ENCODE data around the gene HSD17B13.
"Not testable (repeated sequence)": the region's sequence is repeated elsewhere in the genome, so short reads cannot be mapped to it uniquely, and the experiment has no call there.

The HSD17B13 gene, protein sequence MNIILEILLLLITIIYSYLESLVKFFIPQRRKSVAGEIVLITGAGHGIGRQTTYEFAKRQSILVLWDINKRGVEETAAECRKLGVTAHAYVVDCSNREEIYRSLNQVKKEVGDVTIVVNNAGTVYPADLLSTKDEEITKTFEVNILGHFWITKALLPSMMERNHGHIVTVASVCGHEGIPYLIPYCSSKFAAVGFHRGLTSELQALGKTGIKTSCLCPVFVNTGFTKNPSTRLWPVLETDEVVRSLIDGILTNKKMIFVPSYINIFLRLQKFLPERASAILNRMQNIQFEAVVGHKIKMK

DNA sequence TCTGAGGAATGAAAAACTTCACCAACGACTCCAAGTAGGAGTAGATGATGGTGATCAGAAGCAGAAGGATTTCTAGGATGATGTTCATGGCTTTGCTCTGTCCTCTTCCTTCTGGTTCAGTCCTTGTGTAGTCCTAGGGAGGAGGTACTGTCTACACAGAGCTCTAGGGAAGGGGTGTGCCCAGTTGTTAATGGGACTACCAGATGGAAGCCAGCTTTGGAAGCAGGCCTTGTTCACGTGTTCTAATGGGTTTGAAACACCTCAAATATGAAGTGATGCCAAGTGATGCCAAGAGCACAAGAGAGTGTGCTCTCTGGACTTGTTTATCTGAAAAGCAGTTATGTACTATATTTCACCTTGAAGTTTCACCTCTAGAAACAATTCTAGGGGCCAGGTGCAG, at the start of gene HSD17B13:
Gene HSD17B13 (minus strand): TSS at position 129 of the 400 bp plus-strand sequence. CDS start 41 bp downstream, at position 88.
- no peak for DNase-seq

DNA sequence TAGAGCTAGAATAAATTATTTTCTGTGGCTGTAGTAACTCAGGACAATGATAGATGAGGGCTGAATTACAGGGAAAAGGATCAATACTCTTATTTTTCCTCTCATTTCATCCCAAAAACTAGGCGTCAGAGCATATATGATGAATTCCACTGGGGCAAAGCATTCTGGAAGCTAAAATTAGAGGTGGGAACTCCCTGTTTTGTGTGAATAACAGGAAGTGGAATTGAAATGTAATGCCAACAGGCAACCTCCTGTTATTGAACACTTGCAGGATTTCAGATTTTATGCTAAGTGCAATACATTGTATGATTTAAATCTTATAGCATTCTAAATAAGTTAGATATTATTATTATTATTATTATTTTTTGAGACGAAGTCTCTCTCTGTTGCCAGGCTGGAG, 47.4 kb upstream of the HSD17B13 start:
- DNase-seq = no peak

DNA sequence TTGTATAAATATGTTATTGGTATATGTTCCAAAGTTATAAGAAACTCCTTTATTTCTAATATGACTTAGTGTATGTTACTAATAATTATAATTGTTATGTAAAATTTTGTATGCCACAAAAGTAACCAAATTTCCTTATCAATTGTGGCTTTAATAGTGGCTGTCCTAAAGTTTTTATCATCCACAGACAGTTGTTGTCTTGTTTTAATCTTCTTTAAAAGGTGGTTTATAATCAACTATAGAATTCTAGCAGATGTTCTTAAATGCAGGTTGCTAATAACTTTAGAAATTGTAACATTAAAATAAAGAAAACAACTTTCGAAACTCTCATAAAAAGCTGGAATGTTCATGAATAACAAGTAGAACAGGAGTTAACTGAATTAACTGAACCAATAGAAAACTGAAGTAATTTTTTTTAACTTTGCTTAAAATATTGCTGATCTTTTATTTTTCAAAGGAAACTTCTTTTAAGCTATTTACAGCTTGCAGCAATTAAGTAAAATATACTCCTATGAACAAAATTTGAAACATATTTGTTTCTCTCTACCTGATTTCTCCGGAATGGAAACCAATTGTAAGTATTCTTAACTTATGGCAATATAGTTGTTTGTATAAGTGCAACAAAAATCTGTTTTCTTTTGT, 44.0 kb upstream of the HSD17B13 start:
- no peak for DNase-seq

DNA sequence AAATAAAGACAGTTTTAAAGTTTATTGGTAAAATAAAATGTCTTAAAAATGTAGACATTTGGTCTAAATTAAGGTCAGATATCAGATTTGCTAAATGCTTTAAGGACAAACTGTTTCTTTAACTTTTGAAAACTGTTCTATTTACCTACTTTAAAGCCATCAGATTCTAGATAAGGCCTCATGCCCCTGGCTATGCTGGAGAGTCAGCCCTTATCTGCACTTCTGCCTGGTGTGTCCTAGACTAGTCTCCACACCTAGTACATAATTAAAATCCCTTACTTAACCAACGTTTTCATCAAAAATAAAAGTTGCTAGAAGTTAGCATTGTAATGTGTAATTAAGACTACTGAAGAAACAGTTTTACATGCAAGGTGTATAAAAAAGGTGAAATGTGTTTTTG, 42.7 kb upstream of the HSD17B13 start:
- DNase-seq = no peak

- DNase-seq = no peak
These were observed 40.9 kb upstream of the HSD17B13 start for GRCh38 chr4:87363552-87363951.

- no peak for DNase-seq
These were observed 37.8 kb upstream of the HSD17B13 start for GRCh38 chr4:87360338-87360935.

GRCh38 chr4:87359258-87359657, 36.6 kb upstream of the HSD17B13 start:
- DNase-seq = no peak

DNA sequence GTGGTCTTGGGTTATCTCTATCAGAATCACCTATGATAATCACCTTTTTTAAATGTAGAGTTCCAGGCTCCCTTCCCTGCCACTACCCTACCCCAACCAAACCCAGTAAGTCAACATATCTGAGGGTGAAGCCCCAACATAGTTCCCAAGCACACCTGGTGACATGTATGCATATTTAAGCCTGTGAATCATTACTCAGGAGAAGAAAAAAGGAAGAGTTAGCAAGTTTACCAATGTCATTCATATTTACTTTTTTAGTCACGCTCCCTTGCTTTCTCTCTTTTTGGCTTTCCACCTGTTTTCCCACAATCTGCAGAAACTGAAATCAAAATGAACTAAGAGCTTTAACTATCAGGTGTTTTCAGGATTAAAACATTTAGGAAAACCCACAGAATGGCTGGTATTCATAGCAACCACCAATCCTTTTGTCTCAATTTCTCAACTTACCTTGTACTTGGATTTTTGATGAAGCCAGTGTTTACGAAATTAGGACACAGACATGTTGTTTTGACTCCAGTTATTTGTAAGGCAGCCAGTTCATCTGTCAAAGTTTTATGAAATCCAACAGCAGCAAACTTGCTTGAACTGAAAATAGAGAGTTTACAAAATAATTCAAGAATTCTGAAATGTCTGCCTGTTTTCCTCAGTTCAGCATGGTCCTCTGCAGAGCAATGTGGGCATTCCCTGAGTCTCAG, 34.3 kb upstream of the HSD17B13 start:
- no peak for DNase-seq

DNA sequence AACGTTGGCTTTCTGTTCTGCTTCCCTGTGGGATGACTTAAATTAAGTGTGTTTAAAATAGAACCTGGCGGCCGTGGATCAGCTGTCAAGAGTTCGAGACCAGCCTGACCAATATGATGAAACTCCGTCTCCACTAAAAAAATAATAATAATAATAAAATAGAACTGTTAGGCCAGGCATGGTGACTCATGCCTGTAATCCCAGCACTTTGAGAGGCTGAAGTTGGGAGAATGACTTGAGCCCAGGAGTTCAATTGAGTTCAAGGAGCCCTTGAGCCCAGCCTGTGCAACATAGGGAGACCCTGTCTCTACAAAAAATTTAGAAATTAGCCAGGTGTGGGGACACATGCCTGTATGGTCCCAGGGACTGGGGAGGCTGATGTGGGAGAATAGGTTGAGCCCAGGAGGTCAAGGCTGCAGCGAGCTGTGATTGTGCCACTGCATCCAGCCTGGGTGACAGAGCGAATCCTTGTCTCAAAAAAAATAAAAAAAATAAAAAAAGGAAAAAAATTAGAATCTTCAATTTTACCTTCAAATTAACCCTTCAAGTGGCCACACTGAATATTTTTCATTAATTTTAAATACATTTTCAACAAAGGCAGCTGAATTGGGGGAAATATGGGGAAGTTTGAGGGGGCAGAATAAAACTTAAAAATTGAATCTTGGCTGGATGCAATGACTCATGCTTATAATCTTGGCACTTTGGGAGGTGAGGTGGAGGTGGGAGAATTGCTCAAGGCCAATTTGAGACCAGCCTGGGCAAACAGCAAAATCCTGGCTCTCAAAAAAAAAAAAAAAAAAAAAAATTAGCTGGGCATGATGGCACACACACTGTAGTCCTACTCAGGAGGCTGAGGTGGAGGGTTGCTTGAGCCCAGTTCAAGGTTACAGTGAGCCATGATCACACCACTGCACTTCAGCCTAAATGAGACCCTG, 31.8 kb upstream of the HSD17B13 start:
- DNase-seq = no peak

GRCh38 chr4:87353592-87353991, 30.9 kb upstream of the HSD17B13 start:
- DNase-seq = no peak

DNA sequence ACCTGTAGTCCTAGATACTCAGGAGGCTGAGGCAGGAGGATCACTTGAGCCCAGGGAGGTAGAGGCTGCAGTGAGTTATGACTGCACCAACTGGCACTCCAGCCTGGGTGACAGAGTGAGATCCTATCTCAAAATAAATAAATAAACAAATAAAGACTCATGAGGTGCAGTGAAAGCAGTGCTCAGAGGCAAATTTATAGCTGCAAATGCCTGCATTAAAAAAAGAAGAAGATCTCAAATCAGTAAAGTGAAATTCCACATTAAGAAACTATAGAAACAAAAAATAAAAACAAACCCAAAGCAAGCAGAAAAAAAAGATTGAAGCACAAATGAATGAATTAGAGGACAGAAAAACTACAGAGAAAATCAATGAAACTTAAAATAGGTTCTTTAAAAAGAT, 22.5 kb upstream of the HSD17B13 start:
- no peak for DNase-seq

DNA sequence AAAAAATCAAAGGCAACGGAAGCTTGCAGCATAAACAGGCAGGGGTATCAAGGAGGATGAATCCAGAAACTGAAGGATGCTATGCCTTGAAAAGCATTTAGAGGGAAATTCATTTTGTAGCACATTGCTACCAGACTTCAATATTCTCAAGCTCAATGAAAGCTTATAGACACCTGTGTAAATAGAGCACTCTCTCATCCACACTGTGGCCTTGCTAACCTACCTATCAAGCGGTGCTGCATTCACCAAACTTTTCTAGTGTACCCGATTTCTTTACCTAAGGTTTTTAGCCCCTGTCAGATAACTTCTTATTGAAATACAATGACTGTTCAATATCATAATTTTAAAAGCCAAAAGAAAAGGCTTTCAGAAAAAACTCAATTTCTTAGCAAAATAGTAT, 20.2 kb upstream of the HSD17B13 start:
- DNase-seq = no peak

DNA sequence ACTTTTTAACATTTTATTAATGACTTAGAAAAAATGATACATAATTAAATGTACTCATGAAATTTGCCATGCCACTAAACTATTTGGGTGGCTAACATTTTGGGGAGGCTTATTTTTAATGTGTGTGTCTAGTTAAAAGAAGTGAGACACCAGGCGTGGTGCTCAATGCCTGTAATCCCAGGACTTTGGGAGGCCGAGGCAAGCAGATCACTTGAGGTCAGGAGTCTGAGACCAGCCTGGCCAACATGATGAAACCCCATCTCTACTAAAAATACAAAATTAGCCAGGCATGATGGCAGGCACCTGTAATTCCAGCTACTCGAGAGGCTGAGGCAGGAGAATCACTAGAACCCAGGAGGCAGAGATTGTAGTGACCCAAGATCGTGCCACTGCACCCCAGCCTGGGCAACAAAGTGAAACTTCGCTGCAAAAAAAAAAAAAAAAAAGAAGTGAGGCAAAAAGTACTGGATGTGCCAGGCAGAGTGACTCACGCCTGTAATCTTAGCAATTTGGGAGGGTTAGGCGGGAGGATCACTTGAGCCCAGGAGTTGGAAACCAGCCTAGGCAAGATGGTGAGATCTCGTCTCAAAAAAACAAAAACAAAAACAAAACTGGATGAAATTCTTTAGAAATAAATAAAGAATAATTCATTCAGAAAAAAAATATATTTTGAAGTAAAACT, 19.4 kb upstream of the HSD17B13 start:
- not testable (repeated sequence) for DNase-seq

GRCh38 chr4:87339440-87339839, 16.8 kb upstream of the HSD17B13 start:
- no peak for DNase-seq

- DNase-seq = no peak
These were observed 14.7 kb upstream of the HSD17B13 start for GRCh38 chr4:87337361-87337760.

DNA sequence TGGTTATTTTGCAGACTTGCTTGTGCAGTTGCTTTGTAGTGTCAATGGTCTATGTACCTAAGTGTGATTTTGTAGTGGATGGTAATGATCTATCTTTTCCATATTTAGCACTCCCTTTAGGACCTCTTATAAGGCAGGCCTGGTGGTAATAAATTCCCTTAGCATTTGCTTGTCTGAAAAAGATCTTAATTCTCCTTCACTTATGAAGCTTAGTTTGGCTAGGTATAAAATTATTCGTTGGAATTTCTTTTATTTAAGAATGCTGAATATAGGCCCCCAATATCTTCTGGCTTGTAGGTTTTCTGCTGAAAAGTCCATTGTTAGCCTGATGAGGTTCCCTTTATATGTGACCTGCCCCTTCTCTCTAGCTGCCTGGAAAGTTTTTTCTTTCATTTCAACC, 10.6 kb upstream of the HSD17B13 start:
- DNase-seq = no peak

DNA sequence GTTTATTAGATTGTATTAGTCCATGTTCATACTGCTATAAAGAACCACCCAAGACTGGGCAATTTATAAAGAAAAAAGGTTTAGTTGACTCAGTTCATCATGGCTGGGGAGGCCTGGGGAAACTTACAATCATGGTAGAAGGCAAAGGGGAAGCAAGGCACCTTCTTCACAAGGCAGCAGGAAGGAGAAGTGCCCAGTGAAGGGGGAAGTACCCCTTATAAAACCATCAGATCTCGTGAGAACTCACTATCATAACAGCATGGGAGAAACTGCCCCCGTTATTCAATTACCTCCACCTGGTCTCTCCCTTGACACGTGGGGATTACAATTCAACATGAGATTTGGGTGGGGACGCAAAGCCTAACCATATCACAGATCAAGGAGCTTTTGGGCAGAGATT, 8.1 kb upstream of the HSD17B13 start:
- no peak for DNase-seq

- DNase-seq = no peak
These were observed 4.5 kb upstream of the HSD17B13 start for GRCh38 chr4:87327136-87327535.

DNA sequence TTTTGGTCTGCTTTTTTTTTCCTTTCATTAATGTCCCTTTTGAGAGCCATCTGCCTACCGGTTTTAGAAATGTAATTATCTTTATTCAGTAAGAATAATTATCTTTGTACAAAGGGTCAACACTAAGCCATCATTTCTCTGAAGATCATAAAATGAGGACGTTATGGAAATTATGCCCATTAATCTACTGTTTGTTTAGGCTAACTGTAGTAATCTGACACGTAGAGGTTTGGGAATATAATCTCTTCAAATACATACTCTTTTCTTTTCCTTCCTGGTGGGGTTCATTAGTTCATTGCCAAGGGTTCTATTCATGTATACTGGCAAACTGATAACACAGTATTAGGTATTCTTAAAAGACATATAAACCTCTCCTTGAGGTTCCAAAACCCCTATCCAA, 3.8 kb upstream of the HSD17B13 start:
- no peak for DNase-seq

- no peak for DNase-seq
These were observed 794 bp downstream of the HSD17B13 start for GRCh38 chr4:87321888-87322287.

DNA sequence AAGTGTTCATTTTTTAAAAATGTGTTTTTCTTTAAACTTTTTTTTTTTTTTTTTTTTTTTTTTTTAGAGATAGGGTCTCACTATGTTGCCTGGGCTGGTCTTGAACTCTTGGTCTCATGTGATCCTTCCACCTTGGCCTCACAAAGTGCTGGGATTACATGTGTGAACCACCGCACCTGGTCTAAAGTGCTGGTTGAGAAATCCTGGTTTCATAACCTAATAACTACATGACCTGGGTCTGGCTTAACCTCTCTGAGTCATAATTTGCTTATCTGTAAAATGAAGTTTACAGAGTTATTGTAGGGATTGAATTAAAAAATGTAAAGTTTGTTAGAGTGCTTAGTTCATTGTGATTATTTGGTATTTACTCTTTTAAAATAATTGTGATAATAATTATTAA, 5.2 kb downstream of the HSD17B13 start:
- no peak for DNase-seq

GRCh38 chr4:87316961-87317360, 5.7 kb downstream of the HSD17B13 start:
- no peak for DNase-seq
